HFF-Myc (cell line): ENCODE measurements around the gene IL22RA2.

Experiments used
- DNase-seq: peaks from one replicate; pipeline ENCODE4 v3.0.0-alpha.2; 2011; ENCODE audit warnings: low read depth; ENCODE audit errors: extremely low read depth
- H3K4me3 ChIP-seq: replicated peaks from 2 replicates; pipeline ENCODE4 v1.5.1; 2011; ENCODE audit warnings: low read depth, mild to moderate bottlenecking, control low read depth, low read length
- CTCF ChIP-seq: IDR thresholded peaks from 2 replicates; pipeline ENCODE4 v1.5.1; 2012; ENCODE audit warnings: mild to moderate bottlenecking, low read depth, low read length, control low read depth; ENCODE audit errors: missing control alignments

IL22RA2 gene

GRCh38 chr6:137170266-137171052, 3.0 kb downstream of the IL22RA2 start:
- no peak for DNase-seq
- no peak for TF ChIP-seq CTCF
- no peak overlapping the region for H3K4me3 ChIP-seq

GRCh38 chr6:137167702-137168377, 5.6 kb downstream of the IL22RA2 start:
- TF ChIP-seq CTCF = no peak
- DNase-seq = no peak
- H3K4me3 ChIP-seq = no peak overlapping the region

GRCh38 chr6:137166247-137167098, 7.0 kb downstream of the IL22RA2 start:
- TF ChIP-seq CTCF = no peak
- no peak for DNase-seq

GRCh38 chr6:137165375-137166246, 7.8 kb downstream of the IL22RA2 start:
- DNase-seq = no peak
- H3K4me3 ChIP-seq = no peak overlapping the region
- no peak for TF ChIP-seq CTCF

More at GRCh38 chr6:137166247-137167098, 7.0 kb downstream of the IL22RA2 start:
- no peak overlapping the region for H3K4me3 ChIP-seq

GRCh38 chr6:137163732-137164318, 9.6 kb downstream of the IL22RA2 start:
- no peak for DNase-seq
- H3K4me3 ChIP-seq = no peak overlapping the region
- TF ChIP-seq CTCF = no peak
